Loucy (cell line): Measurements from ENCODE around the gene MRNIP.

ENCODE experiments used
- H2AFZ ChIP-seq: fragments of 200-600 bp; sonication (generic); 2 replicates; pipeline ENCODE4 v1.6.0; 2016; ENCODE audit warnings: antibody characterized with exemption, mild to moderate bottlenecking, low read length, moderate library complexity
- H3F3A ChIP-seq: fragments of 200-600 bp; 2 replicates; pipeline ENCODE4 v1.6.0; 2016; ENCODE audit warnings: antibody characterized with exemption, low read depth, mild to moderate bottlenecking
- H3K27me3 ChIP-seq: fragments of 200-600 bp; sonication (generic); 2 replicates; pipeline ENCODE4 v1.6.1; 2014; ENCODE audit warnings: low read length, mild to moderate bottlenecking; ENCODE audit not compliant: insufficient read depth, poor library complexity, severe bottlenecking
- H3K36me3 ChIP-seq: fragments of 200-600 bp; sonication (generic); 2 replicates; pipeline ENCODE4 v1.6.1; 2016; ENCODE audit warnings: low read length; ENCODE audit not compliant: insufficient read depth
- H3K4me1 ChIP-seq: fragments of 200-600 bp; sonication (generic); 2 replicates; pipeline ENCODE4 v1.5.1; 2014; ENCODE audit warnings: low read length, mild to moderate bottlenecking; ENCODE audit not compliant: insufficient read depth, poor library complexity, severe bottlenecking
- H3K4me2 ChIP-seq: fragments of 200-600 bp; sonication (generic); 2 replicates; pipeline ENCODE4 v1.6.0; 2014; ENCODE audit warnings: antibody characterized with exemption, low read length, low read depth, mild to moderate bottlenecking; ENCODE audit not compliant: poor library complexity, severe bottlenecking
- H3K4me3 ChIP-seq: fragments of 200-600 bp; sonication (generic); 2 replicates; pipeline ENCODE4 v1.5.1; 2014; ENCODE audit warnings: low read length, mild to moderate bottlenecking, mixed read lengths; ENCODE audit not compliant: poor library complexity, severe bottlenecking
- H3K79me2 ChIP-seq: fragments of 200-600 bp; sonication (generic); 2 replicates; pipeline ENCODE4 v1.6.1; 2014; ENCODE audit warnings: low read length; ENCODE audit not compliant: insufficient read depth
- H3K9ac ChIP-seq: fragments of 200-600 bp; sonication (generic); 2 replicates; pipeline ENCODE4 v1.6.0; 2014; ENCODE audit warnings: mild to moderate bottlenecking, low read depth, low read length, moderate library complexity; ENCODE audit not compliant: poor library complexity, severe bottlenecking
- H3K9me2 ChIP-seq: fragments of 200-600 bp; sonication (generic); replicated peaks from 2 replicates; pipeline ENCODE4 v1.6.1; 2016; ENCODE audit warnings: low read depth, low read length, mixed read lengths
- H3K9me3 ChIP-seq: fragments of 200-600 bp; sonication (generic); 2 replicates; pipeline ENCODE4 v1.6.1; 2014; ENCODE audit warnings: mild to moderate bottlenecking, antibody characterized with exemption, low read length, low read depth; ENCODE audit not compliant: insufficient read depth
- H4K20me1 ChIP-seq: fragments of 200-600 bp; sonication (generic); 2 replicates; pipeline ENCODE4 v1.6.0; 2014; ENCODE audit warnings: antibody characterized with exemption, low read length, mild to moderate bottlenecking; ENCODE audit not compliant: insufficient read depth, poor library complexity, severe bottlenecking
- EZH2phosphoT487 ChIP-seq: fragments of 200-600 bp; IDR thresholded peaks from 2 replicates; pipeline ENCODE4 v1.6.1; 2018; ENCODE audit warnings: antibody characterized with exemption, mild to moderate bottlenecking, moderate library complexity, borderline replicate concordance
- TF ChIP-seq, protein P1 (sequence below): fragments of 200-600 bp; sonication (generic); conservative IDR thresholded peaks from 2 replicates; pipeline ENCODE4 v1.5.1; 2014; ENCODE audit warnings: mild to moderate bottlenecking, antibody characterized with exemption, low read length

MRNIP gene

DNA sequence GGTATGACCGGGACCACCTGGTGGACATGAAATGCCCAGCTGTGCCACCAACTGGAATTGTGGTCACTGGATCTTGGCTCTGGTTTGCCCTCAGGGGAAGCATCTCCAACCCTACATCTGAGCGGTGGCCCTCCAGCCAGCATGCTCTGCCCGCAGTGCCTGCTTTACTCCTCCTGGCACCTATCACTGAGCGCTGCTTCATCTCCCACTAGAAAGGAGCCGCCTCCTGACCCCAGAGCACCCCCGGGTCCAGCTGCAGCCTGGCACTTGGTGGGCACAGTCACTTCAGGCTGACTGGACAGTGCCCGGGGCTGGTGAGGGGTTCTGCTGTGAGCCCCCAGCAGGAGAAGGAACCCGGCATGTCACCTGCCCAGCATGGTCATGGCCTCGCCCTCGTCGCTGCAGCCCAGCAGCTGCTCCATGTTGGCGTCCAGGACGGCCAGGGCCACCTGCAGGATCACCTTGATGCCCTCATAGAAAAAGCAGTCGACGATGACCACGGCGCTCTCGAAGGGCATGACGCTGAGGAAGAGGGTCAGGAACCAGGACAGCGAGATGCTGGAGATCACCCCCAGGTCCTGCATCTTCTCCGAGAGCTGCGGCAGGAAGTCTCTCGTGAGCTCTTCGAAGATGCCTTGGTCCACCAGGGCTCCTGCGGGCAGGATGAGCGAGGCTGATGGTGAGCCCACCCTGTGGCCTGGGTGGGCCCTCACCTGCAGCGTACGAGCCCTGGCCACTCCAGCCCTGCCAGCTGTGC is 16.1 kb upstream of the MRNIP start:
- no peaks in the 10 kb centered on the region for H3K27me3 ChIP-seq
- H3K36me3 ChIP-seq = peaks cover 5% of the 10 kb centered on the region; the same call in 1 of the 2 replicates
- no peaks in the 10 kb centered on the region for H3F3A ChIP-seq

DNA sequence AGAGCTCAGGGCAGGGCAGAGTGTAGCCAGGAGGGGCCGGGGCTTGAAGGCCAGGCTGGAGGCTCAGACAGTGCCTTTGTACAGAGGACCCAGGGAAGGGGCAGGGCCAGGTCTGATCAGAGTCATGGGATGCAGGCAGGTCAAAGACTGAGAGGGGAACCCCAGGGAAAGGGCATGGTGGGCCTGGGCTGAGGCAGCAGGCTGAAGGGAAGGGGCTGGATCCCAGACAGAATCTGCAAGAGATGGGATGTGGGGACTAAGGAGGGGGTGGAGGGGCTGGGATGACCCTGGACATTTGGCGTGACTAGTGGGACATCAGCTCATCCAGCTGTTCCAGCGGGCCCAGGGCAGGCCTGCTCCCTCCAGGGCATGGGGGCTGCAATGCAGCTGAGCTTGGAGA is 15.5 kb upstream of the MRNIP start:
- Histone ChIP-seq H3K4me2 (no peak overlapping the region), H3K4me3 (no peak overlapping the region), H3K9me3 (no peaks in the 10 kb centered on the region), H3K79me2 (no peaks in the 10 kb centered on the region), H3K9ac (no peak overlapping the region), H3F3A (no peaks in the 10 kb centered on the region), H3K36me3 (peaks cover 5% of the 10 kb centered on the region; the same call in 1 of the 2 replicates), H2AFZ (no peak overlapping the region), H3K27me3 (no peaks in the 10 kb centered on the region), H3K9me2 (no peaks in the 10 kb centered on the region), H4K20me1 (no peaks in the 10 kb centered on the region), H3K4me1 (no peaks in the 10 kb centered on the region)
- TF ChIP-seq, protein P1, sequence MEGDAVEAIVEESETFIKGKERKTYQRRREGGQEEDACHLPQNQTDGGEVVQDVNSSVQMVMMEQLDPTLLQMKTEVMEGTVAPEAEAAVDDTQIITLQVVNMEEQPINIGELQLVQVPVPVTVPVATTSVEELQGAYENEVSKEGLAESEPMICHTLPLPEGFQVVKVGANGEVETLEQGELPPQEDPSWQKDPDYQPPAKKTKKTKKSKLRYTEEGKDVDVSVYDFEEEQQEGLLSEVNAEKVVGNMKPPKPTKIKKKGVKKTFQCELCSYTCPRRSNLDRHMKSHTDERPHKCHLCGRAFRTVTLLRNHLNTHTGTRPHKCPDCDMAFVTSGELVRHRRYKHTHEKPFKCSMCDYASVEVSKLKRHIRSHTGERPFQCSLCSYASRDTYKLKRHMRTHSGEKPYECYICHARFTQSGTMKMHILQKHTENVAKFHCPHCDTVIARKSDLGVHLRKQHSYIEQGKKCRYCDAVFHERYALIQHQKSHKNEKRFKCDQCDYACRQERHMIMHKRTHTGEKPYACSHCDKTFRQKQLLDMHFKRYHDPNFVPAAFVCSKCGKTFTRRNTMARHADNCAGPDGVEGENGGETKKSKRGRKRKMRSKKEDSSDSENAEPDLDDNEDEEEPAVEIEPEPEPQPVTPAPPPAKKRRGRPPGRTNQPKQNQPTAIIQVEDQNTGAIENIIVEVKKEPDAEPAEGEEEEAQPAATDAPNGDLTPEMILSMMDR = no peak
- TF ChIP-seq EZH2phosphoT487 = no peak

More for the DNA sequence above, 16.1 kb upstream of the MRNIP start:
- Histone ChIP-seq H2AFZ (no peak overlapping the region), H3K4me3 (no peak overlapping the region), H3K79me2 (no peaks in the 10 kb centered on the region), H4K20me1 (no peaks in the 10 kb centered on the region), H3K9me3 (no peaks in the 10 kb centered on the region), H3K4me2 (no peak overlapping the region), H3K9ac (no peak overlapping the region), H3K9me2 (no peaks in the 10 kb centered on the region), H3K4me1 (no peaks in the 10 kb centered on the region)
- TF ChIP-seq, protein P1 = no peak
- TF ChIP-seq EZH2phosphoT487 = no peak

DNA sequence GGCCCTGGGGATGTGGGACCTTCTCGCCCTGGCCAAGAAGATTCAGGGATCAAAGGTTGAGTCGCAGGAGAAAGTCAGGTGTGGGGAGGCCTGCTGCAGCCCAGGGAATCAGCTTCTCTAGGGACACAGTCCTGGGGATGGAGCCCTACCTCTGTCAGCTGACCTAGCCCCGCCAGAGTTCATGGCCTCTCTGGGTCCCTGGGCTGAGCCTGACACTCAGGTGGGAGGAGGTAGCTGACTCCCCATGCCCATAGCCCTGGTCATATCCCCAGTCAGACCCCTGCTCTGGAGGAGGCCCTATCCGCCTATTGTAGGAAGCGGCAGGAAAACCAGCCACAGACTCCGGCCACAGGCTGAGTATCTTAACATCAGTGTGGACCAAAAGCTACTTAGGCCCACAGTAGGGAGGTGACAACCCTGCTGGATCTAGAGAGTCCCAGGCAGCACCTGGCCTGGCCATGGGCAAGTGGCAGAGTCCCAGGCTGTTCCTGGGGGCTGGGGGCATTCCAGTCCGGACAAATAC is 15.0 kb upstream of the MRNIP start:
- Histone ChIP-seq H3K9me2 (no peaks in the 10 kb centered on the region), H3K9ac (no peak overlapping the region), H3F3A (no peaks in the 10 kb centered on the region), H2AFZ (no peak overlapping the region), H4K20me1 (no peaks in the 10 kb centered on the region), H3K4me2 (no peak overlapping the region), H3K79me2 (no peaks in the 10 kb centered on the region), H3K4me1 (no peaks in the 10 kb centered on the region), H3K4me3 (no peak overlapping the region), H3K36me3 (peaks cover 5% of the 10 kb centered on the region; the same call in 1 of the 2 replicates), H3K9me3 (no peaks in the 10 kb centered on the region), H3K27me3 (no peaks in the 10 kb centered on the region)
- TF ChIP-seq, protein P1 = no peak
- TF ChIP-seq EZH2phosphoT487 = no peak
